ENCODE measurements around the gene SLC37A1. TPM values are rescaled to one million over a fixed set of nuclear protein-coding genes. Genes with fewer than 3 reads are reported as not detected.

SLC37A1 gene
- total RNA-seq, 1 experiment from 2014 or later, result 37.7 TPM

DNA sequence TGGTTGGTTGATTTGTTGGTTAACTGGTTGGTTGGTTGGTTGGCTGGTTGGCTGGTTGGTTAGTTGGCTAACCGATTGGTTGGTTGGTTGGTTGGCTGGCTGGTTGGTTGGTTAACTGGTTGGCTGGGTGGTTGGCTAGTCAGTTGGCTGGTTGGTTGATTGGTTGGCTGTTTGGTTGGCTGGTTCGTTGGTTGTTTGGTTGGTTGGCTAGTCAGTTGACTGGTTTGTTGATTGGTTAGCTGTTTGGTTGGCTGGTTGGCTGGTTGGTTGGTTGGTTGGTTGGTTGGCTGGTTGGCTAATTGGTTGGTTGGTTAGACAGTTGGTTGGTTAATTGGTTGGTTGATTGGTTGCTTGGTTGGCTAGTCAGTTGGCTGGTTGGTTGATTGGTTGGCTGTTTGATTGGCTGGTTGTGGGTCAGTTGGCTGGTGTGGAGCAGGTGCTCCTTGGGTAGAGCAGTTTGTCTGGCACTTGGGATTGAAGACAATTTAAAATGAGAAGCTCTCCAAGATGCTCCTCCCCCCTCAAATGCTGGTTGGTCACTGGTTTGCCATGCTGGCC is 24.6 kb upstream of the SLC37A1 start:
- Mint-ChIP-seq H3K27me3 (ENCODE audit: low read depth) (peaks cover 20% of the 10 kb centered on the region), H3K4me3 (no peak overlapping the region), H3K4me1 (peaks cover 6 to 12% of the 10 kb centered on the region in 2 experiments), H3K9me3 (no peaks in the 10 kb centered on the region), H3K36me3 (ENCODE audit: insufficient read depth in 1 of 3, low read depth in 3 of 3) (no peaks in the 10 kb centered on the region), H3K27ac (no peak overlapping the region)
- H4K20me1 ChIP-seq (ENCODE audit: control insufficient read depth, insufficient read depth, insufficient read length), result no peaks in the 10 kb centered on the region
- no peak overlapping the region for H2BK5ac ChIP-seq (ENCODE audit: insufficient read length, low read length)
- no peak overlapping the region for H2BK15ac ChIP-seq (ENCODE audit: low read depth, low read length)
- H2AK5ac ChIP-seq (ENCODE audit: insufficient read length, low read length), result no peak overlapping the region
- H4K91ac ChIP-seq (ENCODE audit: insufficient read length, low read depth, low read length), result no peak overlapping the region
- H3K79me2 ChIP-seq (ENCODE audit: insufficient read depth, low read length), result no peaks in the 10 kb centered on the region
- H3K23me2 ChIP-seq (ENCODE audit: insufficient read length, low read depth, low read length, poor library complexity, severe bottlenecking), result no peaks in the 10 kb centered on the region
- H3K56ac ChIP-seq (ENCODE audit: insufficient read length, low read depth, low read length), result no peak overlapping the region
- H3K18ac ChIP-seq (ENCODE audit: insufficient read length, low read depth, low read length), result no peak overlapping the region
- H3T11ph ChIP-seq (ENCODE audit: low read length), result no peak overlapping the region
- H3K4me1 ChIP-seq (ENCODE audit: insufficient read depth, low read length), result no peaks in the 10 kb centered on the region
- no peak overlapping the region for H2BK12ac ChIP-seq (ENCODE audit: insufficient read length, low read depth, low read length)
- H3K27me3 ChIP-seq (ENCODE audit: insufficient read depth, low read length), result no peaks in the 10 kb centered on the region
- no peak overlapping the region for H4K5ac ChIP-seq (ENCODE audit: insufficient read length, low read depth, low read length)
- DNase-seq, result no peak
- H3K4ac ChIP-seq (ENCODE audit: low read depth, low read length), result no peak overlapping the region
- H3K79me1 ChIP-seq (ENCODE audit: insufficient read depth, low read depth, low read length, poor library complexity, severe bottlenecking), result no peaks in the 10 kb centered on the region
- no peak for TF ChIP-seq CTCF (conservative IDR thresholded peaks at IDR 0.05)
- no peak overlapping the region for H4K8ac ChIP-seq (replicated peaks; ENCODE audit: insufficient read length, low read depth, low read length)
- no peak overlapping the region for H2BK20ac ChIP-seq (ENCODE audit: low read depth, low read length, poor library complexity, severe bottlenecking)
- no peak overlapping the region for H3K14ac ChIP-seq (ENCODE audit: insufficient read depth, low read length)
- H3K9ac ChIP-seq (ENCODE audit: extremely low read depth, insufficient read length, low read length), result no peak overlapping the region
- no peak overlapping the region for H3K23ac ChIP-seq (ENCODE audit: insufficient read length, low read depth, low read length)
- no peak overlapping the region for H2AFZ ChIP-seq (ENCODE audit: low read length)
- no peak overlapping the region for H2BK120ac ChIP-seq (ENCODE audit: low read depth, low read length, poor library complexity, severe bottlenecking)
- no peaks in the 10 kb centered on the region for H3K9me3 ChIP-seq (ENCODE audit: control insufficient read depth, low read depth, low read length)
- WGBS (ENCODE audit: extremely low coverage, insufficient read length, low lambda C conversion rate), result no CpG with 5 or more reads among the region's 2 CpGs
- no peak overlapping the region for H3K27ac ChIP-seq (ENCODE audit: insufficient read length, low read depth, low read length)
- H3K4me2 ChIP-seq (ENCODE audit: insufficient read depth, insufficient read length, low read length), result no peak overlapping the region
